Measurements from ENCODE around the gene ECI1.

The ECI1 gene

GRCh38 chr16:2196981-2197511, 54.3 kb downstream of the ECI1 start:
- no peak overlapping the region for H3K4me3 ChIP-seq (ENCODE audit: low read depth, low read length)
- DNase-seq (ENCODE audit: low read depth): no peak
- TF ChIP-seq CTCF (IDR thresholded peaks at IDR 0.05; ENCODE audit: control insufficient read depth, extremely low read depth, insufficient read depth): no peak

- no peak for DNase-seq (ENCODE audit: low read depth)
- H3K4me3 ChIP-seq (ENCODE audit: low read depth, low read length): peak within 1 kb of the TSS; percentile 52
- TF ChIP-seq CTCF (IDR thresholded peaks at IDR 0.05; ENCODE audit: control insufficient read depth, extremely low read depth, insufficient read depth): no peak
Measured at GRCh38 chr16:2196162-2196980, 55.0 kb downstream of the ECI1 start, which contains the start of gene CASKIN1. Gene CASKIN1 (minus strand): TSS chr16:2196605. CDS start chr16:2196432, 173 bp downstream.

GRCh38 chr16:2195322-2196161, 55.8 kb downstream of the ECI1 start:
- no peak for TF ChIP-seq CTCF (IDR thresholded peaks at IDR 0.05; ENCODE audit: control insufficient read depth, extremely low read depth, insufficient read depth)
- H3K4me3 ChIP-seq (ENCODE audit: low read depth, low read length): peak overlapping the region; percentile 52
- DNase-seq (ENCODE audit: low read depth): no peak

- H3K4me3 ChIP-seq (ENCODE audit: low read depth, low read length): peak overlapping the region; percentile 52; the same call in 1 of the 2 replicates
- DNase-seq (ENCODE audit: low read depth): peak; percentile 40
- peak; percentile 82 for TF ChIP-seq CTCF (IDR thresholded peaks at IDR 0.05; ENCODE audit: control insufficient read depth, extremely low read depth, insufficient read depth)
Measured at GRCh38 chr16:2194852-2195321, 56.5 kb downstream of the ECI1 start.

- DNase-seq (ENCODE audit: low read depth): no peak
- H3K4me3 ChIP-seq (ENCODE audit: low read depth, low read length): no peak overlapping the region
Measured at GRCh38 chr16:2194166-2194834, 57.1 kb downstream of the ECI1 start.

More at GRCh38 chr16:2194166-2194834, 57.1 kb downstream of the ECI1 start:
- no peak for TF ChIP-seq CTCF (IDR thresholded peaks at IDR 0.05; ENCODE audit: control insufficient read depth, extremely low read depth, insufficient read depth)
